Putamen (tissue), 1 donor: ENCODE measurements around the gene TMEM121B.

ENCODE experiments used
- DNase-seq: peaks from one replicate; pipeline ENCODE4 v3.0.0-alpha.2; 2016; ENCODE audit warnings: low spot score

TMEM121B gene

DNA sequence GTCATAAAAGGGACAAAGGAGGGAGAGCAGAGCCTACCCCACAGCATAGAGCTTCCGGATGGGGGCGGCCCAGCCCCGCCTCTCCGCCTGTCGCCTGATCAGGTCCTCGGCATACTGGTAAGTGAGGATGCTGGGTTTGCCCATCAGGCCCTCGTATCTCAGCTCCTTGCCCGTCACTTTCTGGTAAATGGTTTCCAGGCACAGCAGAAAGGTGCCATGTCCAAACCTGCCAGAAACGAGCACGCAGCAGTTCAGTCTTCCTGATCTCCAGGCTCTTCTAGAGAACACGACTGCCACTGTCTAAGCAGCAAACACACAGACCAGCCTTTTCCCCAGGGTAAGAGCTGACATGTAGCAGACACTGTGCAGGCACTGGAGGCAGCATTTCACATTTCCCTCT is 17.4 kb upstream of the TMEM121B start:
- no peak for DNase-seq

DNA sequence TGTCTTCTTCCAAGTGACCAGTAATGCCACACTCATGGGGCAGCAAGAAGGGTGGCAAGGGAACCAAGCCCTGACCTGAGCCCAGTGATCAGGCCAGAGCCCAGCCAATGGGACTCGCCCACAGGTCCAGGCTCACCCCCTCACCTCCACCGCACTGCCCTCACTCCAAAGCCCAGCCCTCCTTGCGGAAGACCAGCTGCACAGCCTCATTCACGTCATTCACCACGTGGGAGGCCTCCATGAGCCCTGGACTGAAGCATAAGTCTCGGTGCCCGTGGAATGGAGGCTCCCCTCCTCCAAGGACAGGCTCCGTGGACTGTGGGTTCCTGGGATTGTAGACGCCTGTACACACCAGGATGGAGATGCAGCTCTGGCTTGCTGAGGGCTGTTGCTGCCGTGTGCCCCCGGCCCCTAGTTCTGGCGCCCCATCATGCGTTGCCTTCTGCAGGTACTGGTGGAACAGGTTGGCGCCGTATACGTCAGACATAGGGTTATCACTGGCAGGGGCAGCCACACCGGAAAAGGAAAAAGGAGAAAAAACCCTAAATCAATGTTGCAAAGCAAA is 16.8 kb upstream of the TMEM121B start:
- no peak for DNase-seq

DNA sequence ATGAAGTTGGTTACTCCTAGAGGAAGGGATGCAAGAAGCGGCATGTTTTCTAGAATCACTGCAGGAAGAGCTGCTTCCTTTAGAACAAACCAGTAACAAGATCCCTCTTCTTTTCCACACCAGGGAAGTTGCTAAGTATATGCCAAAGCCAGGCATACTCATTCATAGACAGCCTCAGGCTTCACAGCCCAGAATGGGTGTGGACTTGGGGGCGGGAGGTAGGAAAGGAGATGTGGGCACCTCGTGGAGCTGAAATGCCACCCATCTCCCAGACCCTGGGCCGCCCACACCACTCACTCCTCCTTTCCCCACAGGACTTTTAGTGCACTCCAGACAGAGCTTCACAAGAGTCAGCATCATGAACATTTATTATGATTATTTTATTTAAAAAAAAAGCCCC is 16.0 kb upstream of the TMEM121B start:
- no peak for DNase-seq

DNA sequence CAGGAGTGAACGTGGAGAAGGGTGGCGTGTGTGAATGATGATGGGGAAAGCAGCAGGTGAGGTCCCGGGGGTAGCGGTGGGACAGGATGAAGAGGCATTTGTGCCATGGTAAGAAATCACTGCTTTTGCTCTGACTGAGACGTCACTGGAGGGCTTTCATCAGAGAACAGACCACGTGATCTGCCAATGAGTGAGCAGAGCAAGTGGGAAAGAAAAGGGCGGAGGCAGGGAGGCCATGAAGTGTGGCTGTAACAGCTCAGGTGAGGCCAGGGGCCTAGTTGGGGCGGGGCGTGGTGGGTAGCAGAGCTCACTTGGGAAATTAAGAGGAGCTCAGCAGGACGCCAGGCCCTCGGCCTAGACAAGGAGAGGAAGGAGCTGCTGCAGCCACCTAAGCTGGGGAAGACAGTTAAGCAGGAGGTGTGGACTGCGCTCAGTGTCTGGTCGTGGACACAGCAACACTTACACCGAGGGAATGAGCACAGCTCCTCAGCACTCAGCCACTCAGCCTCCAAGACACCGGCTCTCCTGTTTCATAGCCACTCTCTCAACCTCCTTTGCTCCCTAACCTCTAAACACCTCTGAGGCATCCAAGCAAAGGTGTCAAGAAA is 14.1 kb upstream of the TMEM121B start:
- DNase-seq: no peak

DNA sequence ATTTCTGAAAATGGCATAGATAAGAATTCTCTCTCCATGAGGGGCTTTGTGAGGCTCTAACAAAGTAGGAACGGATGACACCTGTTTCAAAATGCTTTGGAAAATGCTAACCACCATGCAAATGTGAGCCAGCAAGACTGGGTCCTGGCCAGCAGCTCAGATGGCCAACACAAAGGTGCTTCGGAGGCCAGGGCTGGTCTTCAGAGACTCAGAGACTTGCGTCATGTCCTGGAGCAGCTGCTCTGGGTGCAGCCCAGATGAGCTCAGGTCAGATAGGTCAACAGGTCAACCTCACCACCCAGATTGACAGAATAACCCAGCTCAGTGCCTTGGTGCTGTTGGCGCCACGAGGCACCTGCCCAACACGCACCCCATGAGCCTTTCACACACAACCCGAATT is 12.0 kb upstream of the TMEM121B start:
- no peak for DNase-seq

DNA sequence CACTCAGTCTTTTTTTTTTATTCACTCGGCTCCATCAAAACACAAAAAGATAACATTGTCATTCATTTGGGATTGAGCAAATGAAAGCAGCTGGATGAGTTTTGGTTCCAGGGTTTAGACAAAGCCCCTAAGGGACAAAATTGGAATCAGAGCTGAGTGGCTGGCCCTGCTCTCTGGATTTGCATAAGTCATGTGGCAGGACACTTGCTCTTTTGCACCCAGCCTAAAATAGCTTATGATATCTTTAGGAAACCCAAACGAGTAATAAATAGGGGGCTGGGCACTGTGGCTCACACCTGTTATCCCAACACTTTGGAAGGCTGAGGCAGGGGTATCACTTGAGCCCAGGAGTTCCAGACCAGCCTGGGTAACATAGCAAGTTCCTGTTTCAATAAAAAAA is 11.0 kb upstream of the TMEM121B start:
- DNase-seq: no peak

DNA sequence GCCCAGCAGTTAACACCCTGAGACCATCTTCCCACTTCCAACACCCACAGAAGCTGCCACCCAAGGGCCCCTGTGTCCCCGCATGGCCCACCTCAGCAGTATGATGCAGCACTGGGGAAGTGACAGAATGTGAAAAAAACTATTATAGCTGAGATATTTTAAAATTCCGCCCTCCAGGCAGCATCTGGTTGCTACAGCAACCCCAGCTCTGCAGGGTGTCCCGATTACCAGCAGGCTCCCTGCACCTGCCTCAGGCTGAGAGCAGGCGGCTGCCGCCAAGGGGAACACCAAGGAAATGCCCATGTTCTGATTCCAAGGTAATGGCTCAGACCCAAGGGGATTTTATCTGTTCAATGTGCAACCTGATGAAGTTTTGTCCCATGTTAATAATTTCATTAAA is 10.5 kb upstream of the TMEM121B start:
- peak; percentile 76 for DNase-seq

DNA sequence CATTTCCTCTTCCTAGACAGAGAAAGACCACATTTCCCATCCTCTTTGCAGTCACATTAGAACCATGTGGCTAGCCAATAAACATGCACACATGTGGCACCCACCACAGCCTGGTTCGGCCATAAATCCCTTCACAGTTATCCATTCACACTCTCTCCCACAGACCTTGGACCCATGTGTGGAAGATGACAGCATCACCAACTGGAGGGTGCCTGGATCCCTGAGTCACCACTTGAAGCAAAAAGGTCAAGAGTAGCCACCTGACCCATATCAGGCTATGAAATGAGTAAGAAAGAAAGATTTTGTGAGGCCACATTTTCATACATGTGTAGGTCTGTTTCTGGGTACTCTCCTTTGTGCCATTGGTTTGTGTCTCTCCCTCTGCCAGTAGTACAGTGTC is 9.0 kb upstream of the TMEM121B start:
- DNase-seq: no peak

DNA sequence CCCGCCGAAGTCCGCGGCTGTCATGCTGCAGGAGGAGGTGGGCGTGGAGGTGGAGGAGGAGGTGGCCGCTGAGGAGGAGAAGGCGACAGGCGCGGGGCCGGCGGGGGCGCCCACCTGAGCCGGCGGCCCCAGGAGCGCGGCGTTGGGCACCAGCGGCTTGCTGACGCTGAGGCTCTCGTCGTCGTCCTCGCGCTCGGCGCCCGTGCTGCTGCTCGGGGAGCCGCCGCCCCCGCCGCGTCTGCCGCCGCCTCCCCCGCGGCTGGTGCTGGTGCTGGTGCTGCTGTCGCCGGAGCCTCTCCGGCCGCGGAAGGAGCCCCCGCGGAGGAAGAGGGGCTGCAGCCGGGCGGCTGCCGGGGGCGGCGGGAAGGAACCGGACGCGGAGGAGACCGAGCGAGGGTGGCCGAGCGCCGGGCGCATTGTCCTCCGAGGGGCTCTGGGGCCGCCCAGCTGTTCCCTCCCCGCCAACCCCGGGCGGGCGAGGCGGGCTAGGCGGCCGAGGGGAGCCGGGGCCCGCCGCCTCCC is 388 bp downstream of the TMEM121B start:
- DNase-seq: no peak

DNA sequence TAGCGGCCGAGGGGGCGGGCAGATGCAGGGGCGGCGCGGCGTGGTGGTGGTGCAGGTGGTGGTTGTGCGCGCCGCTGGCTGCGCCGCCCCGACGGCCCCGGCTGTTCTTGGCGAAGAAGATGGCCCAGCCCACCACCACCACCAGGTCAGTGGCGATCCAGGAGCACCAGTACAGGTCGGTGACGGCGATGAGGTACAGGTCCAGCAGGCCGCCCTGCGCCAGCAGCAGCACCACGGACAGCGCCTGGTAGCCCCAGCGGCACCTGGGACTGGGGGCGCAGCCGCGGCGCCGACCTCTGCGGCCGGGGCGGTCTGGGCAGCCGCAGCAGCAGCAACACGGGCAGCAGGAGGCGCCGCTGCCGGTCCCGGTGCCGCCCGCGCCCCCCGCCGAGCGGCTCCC is 879 bp downstream of the TMEM121B start:
- DNase-seq: no peak

DNA sequence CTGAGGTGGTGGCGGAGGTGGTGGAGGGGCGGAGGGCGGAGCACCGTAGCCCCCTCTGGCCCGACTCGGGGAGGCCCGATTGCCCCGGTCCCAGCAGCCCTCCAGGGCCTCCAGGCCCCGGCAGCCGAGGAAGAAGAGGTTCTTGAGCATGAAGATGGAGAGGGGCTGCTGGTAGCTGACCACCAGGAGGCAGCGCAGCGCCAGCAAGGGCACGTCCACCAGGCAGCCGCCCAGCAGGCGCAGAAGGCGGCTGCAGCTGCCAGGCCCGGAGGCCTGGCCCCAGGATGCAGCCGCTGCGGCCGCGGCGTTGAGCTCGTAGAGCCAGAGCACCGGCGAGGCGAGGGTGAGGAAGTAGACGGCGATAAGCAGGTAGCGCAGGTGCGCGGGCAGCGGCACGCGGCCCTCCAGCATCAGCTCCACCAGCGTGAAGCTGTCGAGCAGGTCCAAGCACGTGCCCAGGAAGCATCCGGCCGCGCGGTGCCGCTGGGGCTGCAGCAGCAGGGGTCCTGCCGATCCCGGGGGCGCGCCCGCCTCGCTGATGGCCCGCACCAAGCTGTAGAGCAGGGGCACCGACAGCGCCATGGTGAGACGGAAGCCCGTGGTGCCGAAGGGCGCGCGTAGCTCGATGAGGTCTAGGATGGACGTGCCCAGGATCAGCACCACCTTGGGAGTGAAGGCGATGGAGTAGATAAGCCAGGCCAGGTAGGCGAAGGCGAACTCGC is 1.5 kb downstream of the TMEM121B start:
- no peak for DNase-seq

DNA sequence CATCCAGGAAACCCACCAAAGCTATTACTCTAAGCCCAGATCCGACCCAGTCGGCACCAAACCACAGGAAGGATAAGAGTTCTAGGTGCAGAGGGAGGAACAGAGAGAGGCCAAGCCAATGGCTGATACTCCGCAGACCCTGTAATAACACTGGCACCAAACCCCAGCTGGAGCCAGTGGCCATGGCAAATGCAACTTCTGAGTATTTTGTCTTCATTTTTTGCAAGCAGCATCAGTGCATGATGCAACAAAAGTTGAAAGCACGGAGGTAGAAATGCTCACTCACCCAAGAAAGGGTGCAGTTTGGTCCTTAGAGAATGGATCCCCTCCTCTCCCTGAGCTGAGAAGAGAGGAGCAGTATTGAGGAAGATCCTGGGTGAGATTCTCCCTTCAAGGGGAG is 2.8 kb downstream of the TMEM121B start:
- no peak for DNase-seq

DNA sequence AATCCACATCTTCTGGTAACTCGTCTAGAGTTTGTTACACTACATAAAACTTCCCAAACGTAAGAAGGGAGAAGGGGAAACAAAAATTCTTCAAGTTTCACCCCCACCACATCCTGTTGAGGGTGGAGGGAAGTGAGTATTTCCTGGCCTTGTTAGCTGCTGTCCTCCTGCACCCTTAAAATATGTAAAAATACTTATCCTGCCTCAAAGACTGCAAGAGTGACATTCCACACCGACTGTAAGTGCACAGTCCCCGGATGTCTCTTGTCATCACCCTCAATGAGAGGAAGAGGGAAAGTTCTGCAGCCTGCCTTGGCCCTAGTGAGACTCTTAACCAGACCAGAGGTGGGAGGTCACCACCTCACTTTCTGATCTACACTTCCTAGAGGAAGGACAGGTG is 3.3 kb downstream of the TMEM121B start:
- DNase-seq: no peak

DNA sequence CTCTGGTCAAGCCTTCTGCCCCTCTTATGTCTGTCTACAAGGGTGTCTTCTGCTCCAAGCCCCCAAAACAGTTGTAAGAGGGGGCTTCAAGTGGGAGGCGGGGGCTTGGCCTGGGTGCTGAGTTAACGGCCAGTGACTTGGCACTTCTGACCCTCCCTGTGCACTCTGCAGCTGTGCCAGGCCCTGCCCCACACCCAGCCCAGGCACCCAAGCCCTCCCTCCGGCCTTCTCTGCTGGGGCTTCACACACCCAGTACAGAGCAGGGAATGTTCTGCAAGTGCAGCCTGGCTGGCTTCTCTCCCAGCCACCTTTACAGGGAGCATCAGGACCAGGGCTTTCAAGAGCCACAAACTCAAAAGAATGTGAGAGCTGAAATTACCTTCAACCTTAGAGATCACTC is 3.8 kb downstream of the TMEM121B start:
- no peak for DNase-seq

DNA sequence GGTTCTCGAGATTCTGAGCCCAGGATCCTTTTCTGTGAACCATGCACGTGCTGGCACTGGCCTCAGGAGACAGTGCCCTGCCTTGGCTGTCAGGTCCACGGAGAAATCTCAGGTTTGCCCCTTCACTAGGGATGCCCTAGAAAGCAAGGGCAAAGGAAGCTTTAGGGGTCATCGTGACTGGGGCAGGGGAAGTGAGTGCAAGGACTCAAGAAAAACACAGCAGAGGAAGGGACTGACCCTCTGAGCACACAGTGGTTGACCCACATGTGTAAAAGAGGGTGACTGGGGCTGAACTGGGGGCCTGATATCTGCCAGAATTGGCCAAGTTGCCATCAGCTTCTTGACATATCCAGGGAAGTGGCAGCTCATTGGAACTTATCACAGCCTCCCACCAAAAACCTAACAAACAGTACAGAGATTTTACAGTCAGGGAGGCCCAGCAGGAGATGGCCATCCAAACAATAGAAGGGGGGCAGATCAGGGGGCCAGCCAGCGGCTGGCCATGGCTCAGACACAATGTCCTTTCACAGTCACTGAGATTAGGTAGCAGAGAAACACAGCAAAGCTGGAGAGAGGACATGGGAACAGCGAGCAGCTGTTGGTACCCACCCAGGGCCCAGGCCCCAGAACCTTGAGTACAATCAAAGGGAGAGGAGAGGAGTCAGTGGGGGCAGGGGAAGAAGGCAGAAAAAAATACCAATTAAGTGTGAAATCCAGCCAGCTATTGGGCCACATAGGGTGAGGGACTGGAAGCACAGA is 4.4 kb downstream of the TMEM121B start:
- no peak for DNase-seq

DNA sequence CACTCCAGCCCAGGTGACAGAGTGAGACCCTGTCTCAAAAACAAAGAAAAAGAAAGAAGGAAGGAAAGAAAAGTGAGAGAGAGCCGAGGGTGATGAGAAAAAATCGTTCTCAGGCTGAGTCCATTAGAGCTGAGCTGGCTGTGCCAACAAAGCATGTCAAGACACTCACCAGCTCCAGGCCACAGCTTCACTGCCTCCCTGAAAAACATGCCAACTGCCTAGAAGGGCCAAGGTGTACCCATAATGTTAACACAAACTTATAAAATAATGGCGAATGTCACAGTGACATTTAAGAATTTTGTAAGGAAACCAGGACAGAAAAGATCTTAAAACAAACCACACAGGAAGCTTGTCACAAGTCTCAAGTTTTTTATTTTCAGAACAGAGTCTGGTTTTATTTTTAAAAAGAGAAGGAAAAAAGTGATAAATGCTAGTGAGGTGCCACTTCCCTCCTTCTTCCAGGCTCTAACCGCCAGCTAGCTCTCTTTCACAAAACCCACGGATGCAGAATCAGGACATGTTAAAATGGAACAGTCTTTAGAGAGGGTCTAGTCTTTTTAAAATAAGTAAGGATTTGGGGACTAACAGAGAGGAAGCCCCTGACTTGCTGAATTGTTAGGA is 5.1 kb downstream of the TMEM121B start:
- DNase-seq: no peak

DNA sequence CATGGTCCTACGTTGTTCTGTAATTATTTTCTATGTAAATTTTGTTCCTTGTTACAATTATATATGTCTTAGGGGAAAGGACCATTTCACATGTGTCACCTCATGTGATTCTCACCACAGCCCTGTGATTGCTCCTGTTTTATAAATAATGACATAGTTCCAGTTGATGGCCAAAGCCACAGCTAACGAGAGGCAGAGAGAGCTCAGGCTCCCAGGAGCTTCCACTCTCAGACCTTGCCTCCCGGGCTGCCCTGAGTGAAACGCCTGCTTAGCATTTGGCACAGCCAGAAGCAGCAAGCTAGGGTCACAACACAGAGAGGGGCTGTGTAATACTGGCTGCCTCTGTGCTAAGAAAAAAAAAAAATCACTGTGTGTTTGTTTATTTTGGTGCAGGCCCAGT is 5.9 kb downstream of the TMEM121B start:
- DNase-seq: no peak

DNA sequence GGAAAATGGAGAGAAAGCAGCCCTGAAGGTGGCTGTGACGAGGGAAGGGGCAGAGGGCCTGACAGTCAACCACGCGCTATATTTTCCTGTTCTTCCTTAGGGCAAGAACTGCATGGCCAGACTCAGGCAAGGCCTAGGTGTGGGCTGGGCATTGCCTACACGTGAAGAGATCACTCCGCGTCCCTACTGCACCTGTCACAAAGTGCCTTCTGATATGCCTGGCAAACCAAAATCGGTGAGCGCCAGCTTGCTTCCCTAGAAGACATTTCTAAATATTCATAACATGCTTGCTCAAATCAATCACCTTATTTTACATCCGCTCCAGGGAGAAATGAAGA is 6.3 kb downstream of the TMEM121B start:
- DNase-seq: no peak

DNA sequence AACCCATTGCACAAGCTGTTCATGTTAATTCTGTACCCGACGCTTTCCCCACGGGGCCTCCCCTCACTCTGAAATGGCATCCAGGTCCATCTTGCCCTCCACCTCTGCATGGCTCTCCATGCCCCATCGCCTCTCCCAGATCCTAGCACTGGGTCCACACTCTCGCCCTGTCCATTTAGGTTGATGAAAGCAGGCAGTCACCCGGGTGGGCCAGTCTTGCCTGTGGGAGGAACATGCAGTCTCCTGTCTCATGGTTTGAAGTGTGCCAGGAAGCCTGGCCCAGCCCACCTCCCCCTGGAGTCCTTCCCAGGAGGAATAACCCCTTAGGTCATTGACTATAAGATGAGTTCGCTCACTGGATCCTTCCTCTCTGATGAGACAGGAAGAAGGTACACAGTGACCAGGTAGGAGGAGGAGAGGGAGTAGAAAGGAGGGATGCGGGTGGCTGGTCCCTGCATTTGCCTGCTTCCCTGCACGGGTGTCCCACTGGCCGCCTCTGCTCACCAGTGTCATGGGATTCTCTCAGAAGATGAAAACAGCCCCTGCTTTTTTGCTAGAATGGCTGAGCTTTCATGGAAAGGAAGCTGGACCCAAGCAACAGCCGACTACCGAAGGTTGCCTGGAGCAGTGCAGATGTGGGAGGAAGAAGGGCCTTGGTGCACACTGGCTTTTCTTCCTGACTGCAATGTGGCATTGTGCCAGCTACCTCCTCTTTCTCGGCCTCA is 6.8 kb downstream of the TMEM121B start:
- no peak for DNase-seq

DNA sequence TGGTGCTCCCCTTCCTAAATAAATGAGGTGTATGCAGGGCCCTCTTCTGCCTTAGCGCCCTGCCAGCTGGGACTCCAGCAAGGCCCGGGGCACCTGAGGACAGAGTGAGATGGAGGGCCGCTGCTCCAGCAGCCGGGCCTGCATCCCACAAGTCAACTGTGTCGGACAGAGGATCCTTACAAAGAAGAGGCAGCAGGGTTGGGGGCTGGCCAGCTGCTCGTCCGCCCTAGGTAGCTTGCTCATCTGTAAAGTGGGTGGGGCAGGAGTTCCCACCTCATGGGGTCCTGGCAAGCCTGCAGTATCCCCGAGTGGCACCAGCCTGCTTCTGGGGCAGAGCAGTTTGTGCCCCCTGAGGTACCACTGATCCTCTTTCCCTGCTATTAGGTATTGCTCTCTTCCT is 7.6 kb downstream of the TMEM121B start:
- no peak for DNase-seq

DNA sequence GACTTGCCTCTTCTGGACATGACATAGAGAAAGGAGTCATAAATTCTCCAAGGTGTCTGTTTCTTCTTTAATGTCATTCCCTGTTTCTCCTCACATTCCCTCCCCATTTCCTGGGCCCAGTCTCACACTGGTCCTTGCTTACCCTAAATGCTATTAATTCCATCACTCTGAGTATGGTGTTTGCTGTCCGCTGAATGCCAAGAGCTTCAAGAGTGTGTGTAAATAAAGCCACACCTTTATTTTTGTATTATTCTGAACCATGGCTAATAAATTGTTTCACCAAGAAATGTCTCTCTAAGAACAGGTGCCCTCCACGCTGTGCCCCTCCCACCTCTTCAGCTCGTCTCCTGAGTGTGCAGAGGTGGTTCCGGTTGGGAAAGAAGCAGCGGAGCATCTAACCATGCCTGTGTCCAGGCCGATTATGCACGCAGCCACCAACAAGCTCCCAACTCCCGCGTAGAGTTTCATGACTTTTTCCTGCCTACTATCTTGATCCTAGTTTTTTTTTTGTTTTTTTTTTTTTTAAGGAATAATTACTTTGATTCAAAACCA is 8.6 kb downstream of the TMEM121B start:
- no peak for DNase-seq
